GM23248 (cell line): Measurements from ENCODE around the gene ETHE1. TPM values are rescaled to one million over a fixed set of nuclear protein-coding genes. Genes with fewer than 3 reads are reported as not detected.

Experiments
- DNase-seq: peaks from one replicate; pipeline ENCODE4 v3.0.0-alpha.2; 2015
- H2AFZ ChIP-seq: fragments of 200-600 bp; sonication (generic); 2 replicates; pipeline ENCODE4 v1.6.1; 2016; ENCODE audit warnings: antibody characterized with exemption
- H3F3A ChIP-seq: fragments of 200-600 bp; sonication (generic); 2 replicates; pipeline ENCODE4 v1.6.1; 2016; ENCODE audit warnings: mild to moderate bottlenecking, antibody characterized with exemption, mixed run types; ENCODE audit not compliant: insufficient read depth
- H3K27ac ChIP-seq: fragments of 200-600 bp; sonication (generic); 2 replicates; pipeline ENCODE4 v1.5.1; 2016; ENCODE audit warnings: mild to moderate bottlenecking
- H3K27me3 ChIP-seq: fragments of 200-600 bp; sonication (generic); replicated peaks from 2 replicates; pipeline ENCODE4 v1.6.1; 2016; ENCODE audit warnings: mild to moderate bottlenecking; ENCODE audit not compliant: insufficient read depth
- H3K36me3 ChIP-seq: fragments of 200-600 bp; sonication (generic); 2 replicates; pipeline ENCODE4 v1.6.1; 2016; ENCODE audit warnings: low read depth, mild to moderate bottlenecking
- H3K4me1 ChIP-seq: fragments of 200-600 bp; sonication (generic); 2 replicates; pipeline ENCODE4 v1.6.1; 2016; ENCODE audit warnings: mild to moderate bottlenecking; ENCODE audit not compliant: insufficient read depth
- H3K4me2 ChIP-seq: fragments of 200-600 bp; sonication (generic); one replicate; pipeline ENCODE4 v1.6.1; 2016; ENCODE audit warnings: mild to moderate bottlenecking; ENCODE audit not compliant: unreplicated experiment
- H3K4me3 ChIP-seq: fragments of 200-600 bp; sonication (generic); 2 replicates; pipeline ENCODE4 v1.5.1; 2016; ENCODE audit warnings: mild to moderate bottlenecking
- H3K79me2 ChIP-seq: fragments of 200-600 bp; sonication (generic); 2 replicates; pipeline ENCODE4 v1.6.1; 2016; ENCODE audit warnings: mild to moderate bottlenecking; ENCODE audit not compliant: insufficient read depth
- H3K9ac ChIP-seq: fragments of 200-600 bp; sonication (generic); 2 replicates; pipeline ENCODE4 v1.6.1; 2016; ENCODE audit warnings: mild to moderate bottlenecking
- H3K9me2 ChIP-seq: fragments of 200-600 bp; sonication (generic); 2 replicates; pipeline ENCODE4 v1.6.1; 2016; ENCODE audit warnings: mixed run types, mild to moderate bottlenecking, moderate library complexity; ENCODE audit not compliant: insufficient read depth
- H3K9me3 ChIP-seq: fragments of 200-600 bp; sonication (generic); one replicate; pipeline ENCODE4 v1.6.1; 2017; ENCODE audit warnings: low read depth
- H4K20me1 ChIP-seq: fragments of 200-600 bp; sonication (generic); 2 replicates; pipeline ENCODE4 v1.6.0; 2016; ENCODE audit not compliant: insufficient read depth
- EZH2 ChIP-seq: fragments of 200-600 bp; sonication (generic); IDR thresholded peaks from 2 replicates; pipeline ENCODE4 v1.6.1; 2018; ENCODE audit warnings: antibody characterized with exemption, mild to moderate bottlenecking; ENCODE audit not compliant: insufficient read depth, poor library complexity, severe bottlenecking
- EZH2phosphoT487 ChIP-seq: fragments of 200-600 bp; sonication (generic); IDR thresholded peaks from 2 replicates; pipeline ENCODE4 v1.6.1; 2018; ENCODE audit warnings: antibody characterized with exemption, moderate library complexity, mild to moderate bottlenecking, low read depth; ENCODE audit not compliant: insufficient read depth
- WGBS, 2 experiments: methylation state at CpG; one replicate each; pipeline ENCODE4 v1.1.6; 2015 to 2017; ENCODE audit warnings: low lambda C conversion rate in 2 of 2, low coverage in 1 of 2; ENCODE audit errors: missing lambda C conversion rate in 2 of 2; 5-methylcytosine and 5-hydroxymethylcytosine counted together
- in situ Hi-C: fragments of 300-500 bp; cut with MboI; formaldehyde crosslinking; loops from 2 replicates; pipeline ENCODE4 v1.15.0; 2020
- polyA plus RNA-seq: library from polyadenylated mRNA; unstranded; fragments of >200 nt; fragmentation: Nextera tagmentation; extraction: Ambion mirVana; gene quantifications from 2 replicates; pipeline ENCODE4 v1.2.1, GENCODE V29; 2016
- total RNA-seq: library from RNA; depleted of rRNA; stranded (reverse); fragments of >200 nt; shearing (Covaris generic); gene quantifications from 2 replicates; pipeline ENCODE4 v1.2.3, GENCODE V29; 2014; rRNA removed

The ETHE1 gene
- total and polyA plus RNA-seq, 2 experiments from 2014 or later, result 70.8 to 100.0 TPM

DNA sequence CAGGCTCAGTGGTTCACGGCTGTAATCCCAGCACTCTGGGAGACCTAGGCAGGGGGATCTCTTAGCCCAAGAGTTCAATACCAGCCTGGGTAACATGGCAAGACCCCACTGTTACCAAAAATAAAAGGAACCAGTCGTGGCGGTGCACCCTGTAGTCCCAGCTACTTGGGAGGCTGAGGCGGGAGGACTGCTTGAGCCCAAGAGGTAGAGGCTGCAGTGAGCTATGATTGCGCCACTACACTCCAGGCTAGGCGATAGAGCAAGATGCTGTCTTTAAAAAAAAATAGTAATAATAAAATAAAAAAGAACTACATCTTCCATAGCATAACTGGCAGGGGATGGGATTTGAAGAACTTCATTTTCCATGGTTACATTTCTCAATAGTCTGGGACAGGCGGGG, 64.6 kb downstream of the ETHE1 start:
- no peaks in the 10 kb centered on the region for H3K36me3 ChIP-seq
- no peaks in the 10 kb centered on the region for H3K9me3 ChIP-seq
- H3K4me1 ChIP-seq, result no peaks in the 10 kb centered on the region
- no peaks in the 10 kb centered on the region for H4K20me1 ChIP-seq
- no peak overlapping the region for H3K27ac ChIP-seq
- no peak for TF ChIP-seq EZH2phosphoT487
- no peak for TF ChIP-seq EZH2
- in situ Hi-C loops, result no loop called here
- H3F3A ChIP-seq, result no peaks in the 10 kb centered on the region
- H3K4me2 ChIP-seq, result no peak overlapping the region
- no peaks in the 10 kb centered on the region for H3K79me2 ChIP-seq
- no peaks in the 10 kb centered on the region for H3K9me2 ChIP-seq
- no peaks in the 10 kb centered on the region for H3K27me3 ChIP-seq
- no peak overlapping the region for H3K4me3 ChIP-seq
- 76 to 82% methylated on average over 7 of the region's 7 CpGs for WGBS, 2 experiments
- no peak for DNase-seq
- H2AFZ ChIP-seq, result no peak overlapping the region
- no peak overlapping the region for H3K9ac ChIP-seq

DNA sequence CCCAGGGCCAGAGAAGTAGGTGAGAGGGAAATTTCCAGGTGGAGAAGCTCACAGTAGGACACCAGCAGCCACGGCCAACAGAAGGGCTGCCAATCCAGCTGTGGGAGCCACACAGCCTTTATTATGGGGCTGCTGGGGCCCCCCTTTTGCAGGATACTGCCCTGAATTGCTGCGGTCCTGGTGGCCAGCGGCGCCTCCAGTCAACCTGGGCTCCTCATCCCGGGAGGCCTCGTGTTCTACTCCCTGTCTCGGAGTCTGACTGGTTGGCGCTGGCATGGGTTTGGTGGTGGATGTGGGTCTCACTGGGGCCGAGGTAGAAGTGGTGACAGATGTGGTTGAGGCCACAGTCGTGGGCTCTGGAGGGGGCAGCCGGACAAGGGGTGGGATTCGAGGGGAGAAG, 65.7 kb downstream of the ETHE1 start:
- 73 to 76% methylated on average over 12 of the region's 12 CpGs for WGBS, 2 experiments
- Histone ChIP-seq H3K4me1 (no peaks in the 10 kb centered on the region), H3K36me3 (no peaks in the 10 kb centered on the region)

DNA sequence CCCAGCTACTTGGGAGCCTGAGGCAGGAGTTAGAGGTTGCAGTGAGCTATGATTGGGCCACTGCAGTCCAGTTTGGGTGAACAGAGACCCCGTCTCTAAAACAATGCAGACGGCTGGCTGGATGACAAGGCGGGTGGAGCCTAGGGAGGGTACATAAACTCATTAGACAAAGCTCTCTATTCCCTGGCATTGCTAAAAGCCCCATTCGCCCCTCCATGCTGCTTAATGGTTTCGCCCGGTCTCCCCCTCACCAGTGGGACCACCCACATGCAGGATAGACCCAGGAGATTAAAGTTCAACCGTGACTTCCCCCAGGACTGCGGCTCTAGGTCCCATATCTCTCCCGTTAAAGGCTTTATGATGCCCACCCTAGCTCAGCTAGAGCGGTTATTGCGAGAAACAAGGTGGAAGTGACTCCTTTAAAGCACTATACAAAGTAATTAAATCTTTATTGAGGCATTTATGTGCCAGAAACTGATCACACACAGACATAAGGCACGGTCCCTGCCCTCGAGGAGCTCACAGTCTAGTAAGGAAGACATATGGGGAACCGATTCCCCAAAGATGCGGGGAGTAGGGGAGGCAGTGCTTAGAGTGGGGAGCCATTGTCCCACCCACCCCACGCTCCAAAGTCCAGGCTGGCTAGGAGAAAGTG, 66.5 kb downstream of the ETHE1 start:
- H3K27me3 ChIP-seq, result no peaks in the 10 kb centered on the region; the same call in 1 of the 2 replicates
- WGBS, 2 experiments, result 65 to 71% methylated on average over 16 of the region's 16 CpGs
- H2AFZ ChIP-seq, result no peak overlapping the region
- no peak overlapping the region for H3K4me3 ChIP-seq
- in situ Hi-C loops, result no loop called here
- H3K79me2 ChIP-seq, result no peaks in the 10 kb centered on the region
- H3K27ac ChIP-seq, result no peak overlapping the region
- H3K9ac ChIP-seq, result no peak overlapping the region
- TF ChIP-seq EZH2 (no peak), EZH2phosphoT487 (no peak)
- H3K4me1 ChIP-seq, result no peaks in the 10 kb centered on the region
- no peaks in the 10 kb centered on the region for H3K9me3 ChIP-seq
- H3K4me2 ChIP-seq, result no peak overlapping the region
- H3F3A ChIP-seq, result no peaks in the 10 kb centered on the region
- DNase-seq, result no peak
- H3K9me2 ChIP-seq, result no peaks in the 10 kb centered on the region
- no peaks in the 10 kb centered on the region for H4K20me1 ChIP-seq
- no peaks in the 10 kb centered on the region for H3K36me3 ChIP-seq

More for the DNA sequence above, 65.7 kb downstream of the ETHE1 start:
- H3K9me3 ChIP-seq, result no peaks in the 10 kb centered on the region
- H3F3A ChIP-seq, result no peaks in the 10 kb centered on the region
- no peaks in the 10 kb centered on the region for H3K9me2 ChIP-seq
- TF ChIP-seq EZH2phosphoT487, result no peak
- no peak for TF ChIP-seq EZH2
- DNase-seq, result no peak
- H3K9ac ChIP-seq, result no peak overlapping the region
- H4K20me1 ChIP-seq, result no peaks in the 10 kb centered on the region
- H3K4me3 ChIP-seq, result no peak overlapping the region
- no peak overlapping the region for H3K4me2 ChIP-seq
- H2AFZ ChIP-seq, result no peak overlapping the region
- no peaks in the 10 kb centered on the region for H3K27me3 ChIP-seq
- in situ Hi-C loops, result no loop called here
- H3K79me2 ChIP-seq, result no peaks in the 10 kb centered on the region
- no peak overlapping the region for H3K27ac ChIP-seq

DNA sequence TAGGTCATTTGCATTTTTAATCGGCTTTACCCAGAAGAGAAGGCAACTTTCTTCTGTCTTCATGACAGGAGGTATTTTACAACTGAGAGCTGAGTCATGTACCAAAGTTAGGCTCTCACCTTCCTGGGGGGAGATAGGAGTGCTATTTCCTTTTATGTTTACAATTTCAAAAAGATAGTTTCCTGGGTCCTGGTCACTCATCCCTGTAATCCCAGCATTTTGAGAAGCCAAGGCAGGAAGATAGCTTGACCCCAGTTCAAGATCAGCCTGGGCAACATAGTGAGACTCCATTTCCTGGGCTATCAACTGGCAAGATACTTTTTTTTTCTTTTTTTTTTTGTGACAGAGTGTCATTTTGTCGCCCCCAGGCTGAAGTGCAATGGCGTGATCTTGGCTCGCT, 69.2 kb downstream of the ETHE1 start:
- in situ Hi-C loops, result no loop called here
- H3K9ac ChIP-seq, result no peak overlapping the region
- no peaks in the 10 kb centered on the region for H3K79me2 ChIP-seq
- no peaks in the 10 kb centered on the region; the same call in 1 of the 2 replicates for H3K27me3 ChIP-seq
- no peak overlapping the region for H3K4me2 ChIP-seq
- no peaks in the 10 kb centered on the region for H3K9me3 ChIP-seq
- no peak overlapping the region for H2AFZ ChIP-seq
- no peaks in the 10 kb centered on the region for H3K36me3 ChIP-seq
- WGBS, 2 experiments, result 83 to 87% methylated on average over 4 of the region's 4 CpGs
- H3K4me3 ChIP-seq, result no peak overlapping the region
- no peak for DNase-seq
- no peaks in the 10 kb centered on the region for H3K4me1 ChIP-seq
- H3K9me2 ChIP-seq, result no peaks in the 10 kb centered on the region
- no peaks in the 10 kb centered on the region for H3F3A ChIP-seq
- TF ChIP-seq EZH2phosphoT487 (no peak), EZH2 (no peak)
- H4K20me1 ChIP-seq, result no peaks in the 10 kb centered on the region
- no peak overlapping the region for H3K27ac ChIP-seq

Other genes with a start within 250 kb of the ETHE1 start
- 0.32 and 1.1 TPM in 2 replicates for gene CD177, start 173.5 kb downstream of the ETHE1 start, total RNA-seq
- 0.36 and 0.38 TPM in 2 replicates for gene CD177, start 173.5 kb downstream of the ETHE1 start, polyA plus RNA-seq
- gene TEX101, start 112.3 kb downstream of the ETHE1 start, total RNA-seq, result not detected in 2 replicates
- gene TEX101, start 112.3 kb downstream of the ETHE1 start, polyA plus RNA-seq, result not detected in 2 replicates
- gene LYPD3, start 61.6 kb downstream of the ETHE1 start, total RNA-seq, result not detected in 2 replicates
- 0.22 and 0.28 TPM in 2 replicates for gene LYPD3, start 61.6 kb downstream of the ETHE1 start, polyA plus RNA-seq
- gene PHLDB3, start 22.5 kb downstream of the ETHE1 start, total RNA-seq, result 5.6 and 8.9 TPM in 2 replicates
- gene PHLDB3, start 22.5 kb downstream of the ETHE1 start, polyA plus RNA-seq, result 3.9 and 4.6 TPM in 2 replicates
- gene ZNF575, start 6.0 kb upstream of the ETHE1 start, total RNA-seq, result 0.22 TPM in 1 of 2 replicates, not detected in the other
- gene ZNF575, start 6.0 kb upstream of the ETHE1 start, polyA plus RNA-seq, result 3.1 and 3.9 TPM in 2 replicates
- gene XRCC1, start 48.3 kb upstream of the ETHE1 start, total RNA-seq, result 26.7 and 28.0 TPM in 2 replicates
- gene XRCC1, start 48.3 kb upstream of the ETHE1 start, polyA plus RNA-seq, result 26.7 and 32.4 TPM in 2 replicates
- gene PINLYP, start 48.6 kb upstream of the ETHE1 start, total RNA-seq, result 1.8 TPM in 1 of 2 replicates, not detected in the other
- 1.3 and 2.5 TPM in 2 replicates for gene PINLYP, start 48.6 kb upstream of the ETHE1 start, polyA plus RNA-seq
- 19.9 and 25.5 TPM in 2 replicates for gene IRGQ, start 68.9 kb upstream of the ETHE1 start, total RNA-seq
- 5.7 and 6.0 TPM in 2 replicates for gene IRGQ, start 68.9 kb upstream of the ETHE1 start, polyA plus RNA-seq
- 11.7 and 14.4 TPM in 2 replicates for gene ZNF576, start 69.4 kb upstream of the ETHE1 start, total RNA-seq
- 19.3 and 22.2 TPM in 2 replicates for gene ZNF576, start 69.4 kb upstream of the ETHE1 start, polyA plus RNA-seq
- not detected in 2 replicates for gene SRRM5, start 84.9 kb upstream of the ETHE1 start, total RNA-seq
- not detected in 2 replicates for gene SRRM5, start 84.9 kb upstream of the ETHE1 start, polyA plus RNA-seq
- 24.0 and 36.0 TPM in 2 replicates for gene ZNF428, start 92.4 kb upstream of the ETHE1 start, total RNA-seq
- gene ZNF428, start 92.4 kb upstream of the ETHE1 start, polyA plus RNA-seq, result 25.6 and 29.7 TPM in 2 replicates
- gene CADM4, start 112.6 kb upstream of the ETHE1 start, total RNA-seq, result 1.0 and 1.7 TPM in 2 replicates
- 0.14 and 0.27 TPM in 2 replicates for gene CADM4, start 112.6 kb upstream of the ETHE1 start, polyA plus RNA-seq
- 100 and 118 TPM in 2 replicates for gene PLAUR, start 143.0 kb upstream of the ETHE1 start, total RNA-seq
- gene PLAUR, start 143.0 kb upstream of the ETHE1 start, polyA plus RNA-seq, result 125 and 139 TPM in 2 replicates
- not detected in 2 replicates for gene IRGC, start 188.9 kb upstream of the ETHE1 start, total RNA-seq
- gene IRGC, start 188.9 kb upstream of the ETHE1 start, polyA plus RNA-seq, result not detected in 2 replicates
- gene SMG9, start 227.8 kb upstream of the ETHE1 start, total RNA-seq, result 11.5 and 13.0 TPM in 2 replicates
- 23.2 and 25.7 TPM in 2 replicates for gene SMG9, start 227.8 kb upstream of the ETHE1 start, polyA plus RNA-seq